Vagina (tissue), 2 donors: ENCODE data around the gene MAP1B. TPM values are rescaled to one million over a fixed set of nuclear protein-coding genes. Genes with fewer than 3 reads are reported as not detected.

Experiments
- DNase-seq, 2 donors: peaks; one replicate each; pipeline ENCODE4 v3.0.0-alpha.2; 2017; ENCODE audit errors: extremely low spot score in 2 of 2
- H3K27ac ChIP-seq: fragments of 200-600 bp; sonication (generic); one replicate; pipeline ENCODE4 v1.5.1; 2019
- H3K27me3 ChIP-seq: fragments of 200-600 bp; sonication (generic); one replicate; pipeline ENCODE4 v1.5.1; 2019
- H3K36me3 ChIP-seq, 2 donors: fragments of 200-600 bp; sonication (generic); one replicate each; pipeline ENCODE4 v1.5.1; 2017 to 2019
- H3K4me1 ChIP-seq: fragments of 200-600 bp; sonication (generic); one replicate; pipeline ENCODE4 v1.5.1; 2019
- H3K4me3 ChIP-seq, 2 donors: fragments of 200-600 bp; sonication (generic); 1 replicate in 1 of 2; 2 replicates in 1 of 2; pipeline ENCODE4 v1.5.1; 2016 to 2019
- H3K9me3 ChIP-seq: fragments of 200-600 bp; sonication (generic); one replicate; pipeline ENCODE4 v1.5.1; 2019
- CTCF ChIP-seq, 3 experiments: fragments of 450-650 bp in 2 of 3; fragments of 200-600 bp in 1 of 3; sonication (generic) in 1 of 3; IDR thresholded peaks; one replicate each; pipeline ENCODE4 v1.5.1; 2017 to 2019; ENCODE audit warnings: antibody characterized with exemption in 3 of 3, mild to moderate bottlenecking in 2 of 3, moderate library complexity in 2 of 3
- POLR2A ChIP-seq, 2 donors: fragments of 450-650 bp; IDR thresholded peaks; one replicate each; pipeline ENCODE4 v1.6.1; 2017; ENCODE audit warnings: antibody characterized with exemption in 2 of 2, mild to moderate bottlenecking in 2 of 2, moderate library complexity in 2 of 2
- POLR2AphosphoS5 ChIP-seq, 2 donors: sonication (generic); formaldehyde crosslinking; IDR thresholded peaks; one replicate each; pipeline ENCODE4 v1.9.0; 2017; ENCODE audit warnings: antibody characterized with exemption in 2 of 2, mild to moderate bottlenecking in 2 of 2, low read depth in 1 of 2; ENCODE audit not compliant: insufficient read depth in 1 of 2
- intact Hi-C: fragments of 100-400 bp; cut with DNase I; formaldehyde crosslinking; loops from one replicate; pipeline ENCODE4 v1.15.1; 2023
- total RNA-seq: library from RNA; depleted of rRNA; stranded (reverse); fragments of >200 nt; gene quantifications from one replicate; pipeline ENCODE4 v1.2.3, GENCODE V29; 2016

Gene MAP1B
- total RNA-seq, 1 donor from 2014 or later: 386 TPM

DNA sequence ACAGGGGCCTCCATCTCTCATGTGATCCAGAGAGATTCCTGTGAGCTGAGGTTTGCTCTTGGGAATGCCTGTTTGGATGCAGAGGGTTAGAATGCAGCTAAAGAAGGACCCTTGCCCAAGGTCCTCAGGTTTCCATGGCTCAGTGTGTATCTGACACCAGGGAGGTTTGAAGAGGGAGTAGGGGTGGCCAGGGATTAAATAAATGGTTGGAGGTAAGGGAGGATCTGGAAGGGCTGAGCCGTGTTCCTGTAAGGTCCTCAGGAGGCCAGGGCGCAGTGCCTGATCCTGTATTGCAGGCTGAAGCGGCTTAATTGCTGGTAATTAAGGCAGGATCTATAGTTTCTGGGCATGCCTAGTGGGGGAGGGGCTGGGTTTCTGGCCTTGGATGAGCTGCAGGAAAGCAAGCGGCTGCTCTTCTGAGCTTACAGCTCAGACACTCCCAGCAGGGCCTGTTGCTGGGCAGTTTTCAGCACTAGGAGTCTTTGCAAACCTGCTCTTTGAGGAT lies 41.5 kb upstream of the MAP1B start:
- DNase-seq: no peak
- no peak overlapping the region for H3K4me3 ChIP-seq
- H3K27ac ChIP-seq: no peak overlapping the region
- no peak for TF ChIP-seq CTCF (IDR thresholded peaks at IDR 0.05)
- no peak for TF ChIP-seq POLR2A (IDR thresholded peaks at IDR 0.05)
- no peak for TF ChIP-seq POLR2AphosphoS5 (IDR thresholded peaks at IDR 0.05; ENCODE audit: insufficient read depth in 1 of 2, low read depth in 1 of 2)
- H3K4me1 ChIP-seq: no peaks in the 10 kb centered on the region
- H3K36me3 ChIP-seq: no peaks in the 10 kb centered on the region
- H3K9me3 ChIP-seq: no peaks in the 10 kb centered on the region
- intact Hi-C loops: no loop called here
- no peaks in the 10 kb centered on the region for H3K27me3 ChIP-seq

- Histone ChIP-seq H3K4me1 (no peaks in the 10 kb centered on the region), H3K36me3 (no peaks in the 10 kb centered on the region), H3K27me3 (no peaks in the 10 kb centered on the region), H3K9me3 (no peaks in the 10 kb centered on the region), H3K4me3 (no peak overlapping the region), H3K27ac (no peak overlapping the region)
- no peak for TF ChIP-seq POLR2AphosphoS5 (IDR thresholded peaks at IDR 0.05; ENCODE audit: insufficient read depth in 1 of 2, low read depth in 1 of 2)
- TF ChIP-seq CTCF (IDR thresholded peaks at IDR 0.05): no peak
- no peak for TF ChIP-seq POLR2A (IDR thresholded peaks at IDR 0.05)
- no peak for DNase-seq
- intact Hi-C loops: no loop called here
These were observed 40.6 kb upstream of the MAP1B start for GRCh38 chr5:72066705-72067107.

- Histone ChIP-seq H3K4me3 (no peak overlapping the region), H3K4me1 (no peaks in the 10 kb centered on the region), H3K27me3 (no peaks in the 10 kb centered on the region), H3K36me3 (no peaks in the 10 kb centered on the region), H3K9me3 (no peaks in the 10 kb centered on the region), H3K27ac (no peak overlapping the region)
- no peak for DNase-seq
- intact Hi-C loops: no loop called here
- TF ChIP-seq CTCF (IDR thresholded peaks at IDR 0.05) (no peak), POLR2A (IDR thresholded peaks at IDR 0.05) (no peak), POLR2AphosphoS5 (IDR thresholded peaks at IDR 0.05; ENCODE audit: insufficient read depth in 1 of 2, low read depth in 1 of 2) (no peak)
These were observed 39.4 kb upstream of the MAP1B start for GRCh38 chr5:72067682-72068470.

DNA sequence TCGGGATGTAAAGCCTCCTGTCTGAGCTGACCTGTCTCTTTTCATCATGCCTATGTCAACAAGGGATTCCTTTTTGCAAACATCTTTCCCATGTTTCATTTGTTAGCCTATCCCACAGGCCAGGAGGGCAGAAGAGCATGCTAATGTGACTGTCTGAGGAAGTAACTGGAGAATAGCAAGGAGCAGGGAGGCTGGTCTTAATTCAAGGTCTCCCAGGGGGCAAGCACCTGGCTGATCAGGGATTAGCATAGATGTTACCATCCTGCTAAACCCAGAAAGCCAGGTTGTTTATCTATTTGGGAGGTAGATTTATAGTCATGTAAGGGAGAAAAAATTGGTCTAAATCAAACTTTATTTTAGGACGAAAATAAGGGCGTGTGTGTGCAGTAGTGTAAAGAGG lies 36.7 kb upstream of the MAP1B start:
- Histone ChIP-seq H3K36me3 (no peaks in the 10 kb centered on the region), H3K27me3 (no peaks in the 10 kb centered on the region), H3K4me3 (no peak overlapping the region), H3K4me1 (no peaks in the 10 kb centered on the region), H3K27ac (no peak overlapping the region), H3K9me3 (no peaks in the 10 kb centered on the region)
- DNase-seq: no peak
- no peak for TF ChIP-seq POLR2A (IDR thresholded peaks at IDR 0.05)
- TF ChIP-seq POLR2AphosphoS5 (IDR thresholded peaks at IDR 0.05; ENCODE audit: insufficient read depth in 1 of 2, low read depth in 1 of 2): no peak
- TF ChIP-seq CTCF (IDR thresholded peaks at IDR 0.05): no peak
- intact Hi-C loops: no loop called here

DNA sequence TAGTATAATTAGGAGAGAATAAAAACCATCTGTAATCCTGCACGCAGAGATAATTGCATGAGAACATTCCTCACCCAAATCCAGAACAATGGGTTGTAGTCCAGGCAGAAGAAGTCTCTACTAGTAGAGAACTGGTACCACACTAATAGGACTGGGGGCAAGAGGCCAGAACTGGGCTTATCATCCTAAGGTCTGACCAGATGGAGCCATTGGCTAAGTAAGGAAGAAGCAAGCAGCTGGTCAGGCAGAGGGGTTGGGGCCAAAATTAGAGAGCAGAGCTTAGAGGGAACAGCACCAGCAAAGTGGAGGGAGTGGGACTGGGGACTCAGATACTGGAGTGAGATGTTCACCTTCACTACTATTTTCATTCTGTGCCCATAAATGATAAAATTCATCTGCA lies 35.4 kb upstream of the MAP1B start:
- TF ChIP-seq POLR2A (IDR thresholded peaks at IDR 0.05) (no peak), CTCF (IDR thresholded peaks at IDR 0.05) (no peak), POLR2AphosphoS5 (IDR thresholded peaks at IDR 0.05; ENCODE audit: insufficient read depth in 1 of 2, low read depth in 1 of 2) (no peak)
- no peaks in the 10 kb centered on the region for H3K4me1 ChIP-seq
- H3K9me3 ChIP-seq: no peaks in the 10 kb centered on the region
- H3K27me3 ChIP-seq: no peaks in the 10 kb centered on the region
- no peak overlapping the region for H3K4me3 ChIP-seq
- no peak for DNase-seq
- H3K27ac ChIP-seq: no peak overlapping the region
- no peaks in the 10 kb centered on the region for H3K36me3 ChIP-seq
- intact Hi-C loops: no loop called here
